Right atrium auricular region (tissue), 2 donors: Measurements from ENCODE around the gene KCNA1. TPM values are rescaled to one million over a fixed set of nuclear protein-coding genes. Genes with fewer than 3 reads are reported as not detected.

Source experiments
- DNase-seq: peaks from one replicate; pipeline ENCODE4 v3.0.0-alpha.2; 2019; ENCODE audit warnings: low spot score
- H3K27ac ChIP-seq, 2 donors: fragments of 200-600 bp; sonication (generic); 1 replicate in 1 of 2; 2 replicates in 1 of 2; pipeline ENCODE4 v1.5.1; 2016 to 2019
- H3K27me3 ChIP-seq, 2 donors: fragments of 200-600 bp; sonication (generic); one replicate each; pipeline versions ENCODE4 v1.5.1 to v1.6.0; 2017 to 2019
- H3K36me3 ChIP-seq: fragments of 200-600 bp; sonication (generic); one replicate; pipeline ENCODE4 v1.5.1; 2016
- H3K4me1 ChIP-seq, 2 donors: fragments of 200-600 bp; sonication (generic); one replicate each; pipeline versions ENCODE4 v1.5.1 to v1.6.0; 2017 to 2019
- H3K4me3 ChIP-seq, 2 donors: fragments of 200-600 bp; sonication (generic); 1 replicate in 1 of 2; 2 replicates in 1 of 2; pipeline ENCODE4 v1.5.1; 2017 to 2019; ENCODE audit warnings: mild to moderate bottlenecking in 1 of 2, moderate library complexity in 1 of 2
- H3K9me3 ChIP-seq, 2 donors: fragments of 200-600 bp; sonication (generic); one replicate each; pipeline ENCODE4 v1.5.1; 2019
- CTCF ChIP-seq, 2 donors: fragments of 200-600 bp; sonication (generic); IDR thresholded peaks; one replicate each; pipeline ENCODE4 v1.5.1; 2019; ENCODE audit warnings: antibody characterized with exemption in 2 of 2
- total RNA-seq, 2 donors: library from RNA; depleted of rRNA; stranded (reverse); fragments of >200 nt; gene quantifications; one replicate each; pipeline ENCODE4 v1.1.0, GENCODE V29; 2016

The KCNA1 gene
- total RNA-seq, 2 donors from 2014 or later: not detected

GRCh38 chr12:4947253-4947652 is 37.5 kb downstream of the KCNA1 start:
- Histone ChIP-seq H3K4me3 (no peak overlapping the region), H3K4me1 (no peaks in the 10 kb centered on the region), H3K9me3 (no peaks in the 10 kb centered on the region), H3K27ac (no peak overlapping the region), H3K27me3 (no peaks in the 10 kb centered on the region), H3K36me3 (no peaks in the 10 kb centered on the region)
- DNase-seq: no peak
- no peak for TF ChIP-seq CTCF (IDR thresholded peaks at IDR 0.05)

- Histone ChIP-seq H3K27me3 (no peaks in the 10 kb centered on the region), H3K4me3 (no peak overlapping the region), H3K4me1 (no peaks in the 10 kb centered on the region), H3K27ac (no peak overlapping the region), H3K9me3 (no peaks in the 10 kb centered on the region), H3K36me3 (no peaks in the 10 kb centered on the region)
- TF ChIP-seq CTCF (IDR thresholded peaks at IDR 0.05): no peak
- no peak for DNase-seq
Measured at GRCh38 chr12:4951083-4951482, 41.4 kb downstream of the KCNA1 start.

GRCh38 chr12:4951601-4952000 is 41.9 kb downstream of the KCNA1 start:
- H3K4me1 ChIP-seq: no peaks in the 10 kb centered on the region
- no peak overlapping the region for H3K27ac ChIP-seq
- H3K4me3 ChIP-seq: no peak overlapping the region
- H3K9me3 ChIP-seq: no peaks in the 10 kb centered on the region
- H3K36me3 ChIP-seq: no peaks in the 10 kb centered on the region
- no peak for TF ChIP-seq CTCF (IDR thresholded peaks at IDR 0.05)
- H3K27me3 ChIP-seq: no peaks in the 10 kb centered on the region
- DNase-seq: no peak

GRCh38 chr12:4954621-4955354 is 45.1 kb downstream of the KCNA1 start:
- TF ChIP-seq CTCF (IDR thresholded peaks at IDR 0.05): no peak
- Histone ChIP-seq H3K4me1 (no peaks in the 10 kb centered on the region), H3K36me3 (no peaks in the 10 kb centered on the region), H3K9me3 (no peaks in the 10 kb centered on the region), H3K4me3 (no peak overlapping the region), H3K27ac (no peak overlapping the region), H3K27me3 (no peaks in the 10 kb centered on the region)
- DNase-seq: no peak

- DNase-seq: no peak
- no peak overlapping the region for H3K27ac ChIP-seq
- no peak overlapping the region for H3K4me3 ChIP-seq
- no peaks in the 10 kb centered on the region for H3K4me1 ChIP-seq
- H3K27me3 ChIP-seq: no peaks in the 10 kb centered on the region
- no peaks in the 10 kb centered on the region for H3K9me3 ChIP-seq
- TF ChIP-seq CTCF (IDR thresholded peaks at IDR 0.05): no peak
- no peaks in the 10 kb centered on the region for H3K36me3 ChIP-seq
Measured at GRCh38 chr12:4956054-4956453, 46.3 kb downstream of the KCNA1 start.

- H3K27me3 ChIP-seq: no peaks in the 10 kb centered on the region
- no peaks in the 10 kb centered on the region for H3K9me3 ChIP-seq
- H3K36me3 ChIP-seq: no peaks in the 10 kb centered on the region
- H3K27ac ChIP-seq: no peak overlapping the region
- TF ChIP-seq CTCF (IDR thresholded peaks at IDR 0.05): no peak
- H3K4me3 ChIP-seq: no peak overlapping the region
- DNase-seq: no peak
- no peaks in the 10 kb centered on the region for H3K4me1 ChIP-seq
Measured at GRCh38 chr12:4956968-4957367, 47.3 kb downstream of the KCNA1 start.
